H9 (cell line): ENCODE data around the gene PTTG1. TPM values are rescaled to one million over a fixed set of nuclear protein-coding genes. Genes with fewer than 3 reads are reported as not detected.

ENCODE experiments used
- DNase-seq: peaks from one replicate; pipeline ENCODE4 v3.0.0-alpha.2; 2017
- H2AFZ ChIP-seq: one replicate; pipeline ENCODE4 v1.6.1; 2013; ENCODE audit warnings: mild to moderate bottlenecking, low read length, control low read depth, moderate library complexity
- H2AK5ac ChIP-seq: 2 replicates; pipeline ENCODE4 v1.6.1; 2013; ENCODE audit warnings: low read length, control low read depth, mixed read lengths; ENCODE audit not compliant: insufficient read length
- H2BK120ac ChIP-seq: one replicate; pipeline ENCODE4 v1.6.1; 2013; ENCODE audit warnings: low read depth, mild to moderate bottlenecking, low read length, control low read depth, inconsistent platforms; ENCODE audit not compliant: poor library complexity, severe bottlenecking
- H2BK12ac ChIP-seq: 2 replicates; pipeline ENCODE4 v1.6.1; 2013; ENCODE audit warnings: low read length, control low read depth, mixed read lengths, low read depth; ENCODE audit not compliant: insufficient read length
- H2BK15ac ChIP-seq: 2 replicates; pipeline ENCODE4 v1.6.1; 2013; ENCODE audit warnings: low read depth, low read length, control low read depth
- H2BK20ac ChIP-seq: one replicate; pipeline ENCODE4 v1.6.1; 2013; ENCODE audit warnings: low read depth, mild to moderate bottlenecking, low read length, control low read depth, inconsistent platforms; ENCODE audit not compliant: poor library complexity, severe bottlenecking
- H2BK5ac ChIP-seq: 2 replicates; pipeline ENCODE4 v1.6.1; 2013; ENCODE audit warnings: low read length, control low read depth, mixed read lengths; ENCODE audit not compliant: insufficient read length
- H3K14ac ChIP-seq: 2 replicates; pipeline ENCODE4 v1.6.1; 2013; ENCODE audit warnings: low read length, control low read depth; ENCODE audit not compliant: insufficient read depth
- H3K18ac ChIP-seq: 2 replicates; pipeline ENCODE4 v1.6.1; 2013; ENCODE audit warnings: low read depth, mild to moderate bottlenecking, mixed read lengths, low read length, control low read depth; ENCODE audit not compliant: insufficient read length
- H3K23ac ChIP-seq: 2 replicates; pipeline ENCODE4 v1.6.1; 2013; ENCODE audit warnings: low read length, control low read depth, mixed read lengths, low read depth; ENCODE audit not compliant: insufficient read length
- H3K23me2 ChIP-seq: 2 replicates; pipeline ENCODE4 v1.6.1; 2013; ENCODE audit warnings: low read depth, mild to moderate bottlenecking, mixed read lengths, low read length, control low read depth; ENCODE audit not compliant: insufficient read length, poor library complexity, severe bottlenecking
- H3K27ac ChIP-seq: 2 replicates; pipeline ENCODE4 v1.5.1; 2013; ENCODE audit warnings: low read length, control low read depth, mixed read lengths, low read depth; ENCODE audit not compliant: insufficient read length
- H3K27me3 ChIP-seq: 2 replicates; pipeline ENCODE4 v1.6.1; 2013; ENCODE audit warnings: low read length, control low read depth, inconsistent platforms; ENCODE audit not compliant: insufficient read depth
- H3K4ac ChIP-seq: 2 replicates; pipeline ENCODE4 v1.6.1; 2013; ENCODE audit warnings: low read depth, mild to moderate bottlenecking, control low read depth, inconsistent platforms, low read length, moderate library complexity
- H3K4me1 ChIP-seq: 2 replicates; pipeline ENCODE4 v1.6.1; 2013; ENCODE audit warnings: low read length, control low read depth, inconsistent platforms; ENCODE audit not compliant: insufficient read depth
- H3K4me2 ChIP-seq: 2 replicates; pipeline ENCODE4 v1.6.1; 2013; ENCODE audit warnings: low read length, control low read depth, mixed read lengths; ENCODE audit not compliant: insufficient read length, insufficient read depth
- H3K56ac ChIP-seq: 2 replicates; pipeline ENCODE4 v1.6.1; 2013; ENCODE audit warnings: low read depth, mild to moderate bottlenecking, mixed read lengths, low read length, control low read depth; ENCODE audit not compliant: insufficient read length
- H3K79me1 ChIP-seq: 2 replicates; pipeline ENCODE4 v1.6.1; 2013; ENCODE audit warnings: low read depth, mild to moderate bottlenecking, moderate library complexity, low read length, control low read depth, inconsistent platforms; ENCODE audit not compliant: insufficient read depth, poor library complexity, severe bottlenecking
- H3K79me2 ChIP-seq: 2 replicates; pipeline ENCODE4 v1.6.1; 2013; ENCODE audit warnings: low read length, control low read depth, inconsistent platforms; ENCODE audit not compliant: insufficient read depth
- H3K9ac ChIP-seq: 2 replicates; pipeline ENCODE4 v1.6.1; 2013; ENCODE audit warnings: low read length, control low read depth, mixed read lengths; ENCODE audit not compliant: insufficient read length; ENCODE audit errors: extremely low read depth
- H3K9me3 ChIP-seq: one replicate; pipeline ENCODE4 v1.6.1; 2013; ENCODE audit warnings: low read depth, low read length, inconsistent platforms; ENCODE audit not compliant: control insufficient read depth
- H3T11ph ChIP-seq: one replicate; pipeline ENCODE4 v1.6.1; 2013; ENCODE audit warnings: mild to moderate bottlenecking, low read length, control low read depth, inconsistent platforms
- H4K20me1 ChIP-seq: one replicate; pipeline ENCODE4 v1.6.1; 2013; ENCODE audit not compliant: control insufficient read depth, insufficient read length, insufficient read depth
- H4K5ac ChIP-seq: 2 replicates; pipeline ENCODE4 v1.6.1; 2013; ENCODE audit warnings: low read depth, mild to moderate bottlenecking, mixed read lengths, low read length, control low read depth; ENCODE audit not compliant: insufficient read length
- H4K8ac ChIP-seq: replicated peaks from 2 replicates; pipeline ENCODE4 v1.6.1; 2013; ENCODE audit warnings: low read length, control low read depth, mixed read lengths, low read depth; ENCODE audit not compliant: insufficient read length
- H4K91ac ChIP-seq: 2 replicates; pipeline ENCODE4 v1.6.1; 2013; ENCODE audit warnings: low read depth, mild to moderate bottlenecking, moderate library complexity, mixed read lengths, low read length, control low read depth; ENCODE audit not compliant: insufficient read length
- H3K27ac Mint-ChIP-seq, 3 experiments: 2 replicates in 2 of 3; 3 replicates in 1 of 3; pipeline ENCODE4 v1.8.0; 2020 to 2021; ENCODE audit warnings: mixed read lengths in 3 of 3, mild to moderate bottlenecking in 1 of 3, moderate library complexity in 1 of 3
- H3K27me3 Mint-ChIP-seq: 2 replicates; pipeline ENCODE4 v1.8.0; 2021; ENCODE audit warnings: low read depth, mild to moderate bottlenecking, moderate library complexity, mixed read lengths
- H3K36me3 Mint-ChIP-seq, 3 experiments: 2 replicates in 2 of 3; 3 replicates in 1 of 3; pipeline ENCODE4 v1.8.0; 2020 to 2021; ENCODE audit warnings: low read depth in 3 of 3, mixed read lengths in 3 of 3; ENCODE audit not compliant: insufficient read depth in 1 of 3
- H3K4me1 Mint-ChIP-seq, 2 experiments: 2 replicates each; pipeline ENCODE4 v1.8.0; 2020; ENCODE audit warnings: mixed read lengths in 2 of 2
- H3K4me3 Mint-ChIP-seq, 2 experiments: 2 replicates in 1 of 2; 3 replicates in 1 of 2; pipeline ENCODE4 v1.8.0; 2020 to 2021; ENCODE audit warnings: mild to moderate bottlenecking in 2 of 2, mixed read lengths in 2 of 2, moderate library complexity in 1 of 2
- H3K9me3 Mint-ChIP-seq, 2 experiments: 2 replicates in 1 of 2; 3 replicates in 1 of 2; pipeline ENCODE4 v1.8.0; 2020; ENCODE audit warnings: mild to moderate bottlenecking in 2 of 2, mixed read lengths in 2 of 2, moderate library complexity in 1 of 2
- CTCF ChIP-seq: fragments of 200-600 bp; sonication (generic); conservative IDR thresholded peaks from 3 replicates; pipeline ENCODE4 v1.8.0; 2021; ENCODE audit warnings: antibody characterized with exemption, mild to moderate bottlenecking
- WGBS: extraction: QIAGEN DNeasy Blood & Tissue Kit; methylation state at CpG from one replicate; pipeline ENCODE4 v1.1.7; 2013; ENCODE audit warnings: missing lambda C conversion rate, low lambda C conversion rate, mixed read lengths; ENCODE audit not compliant: insufficient read length; ENCODE audit errors: extremely low coverage; 5-methylcytosine and 5-hydroxymethylcytosine counted together
- total RNA-seq: library from RNA; stranded (reverse); gene quantifications from 2 replicates; pipeline ENCODE4 v1.2.1, GENCODE V29; 2021

PTTG1 gene
- total RNA-seq, 1 experiment from 2014 or later, result 279 TPM

DNA sequence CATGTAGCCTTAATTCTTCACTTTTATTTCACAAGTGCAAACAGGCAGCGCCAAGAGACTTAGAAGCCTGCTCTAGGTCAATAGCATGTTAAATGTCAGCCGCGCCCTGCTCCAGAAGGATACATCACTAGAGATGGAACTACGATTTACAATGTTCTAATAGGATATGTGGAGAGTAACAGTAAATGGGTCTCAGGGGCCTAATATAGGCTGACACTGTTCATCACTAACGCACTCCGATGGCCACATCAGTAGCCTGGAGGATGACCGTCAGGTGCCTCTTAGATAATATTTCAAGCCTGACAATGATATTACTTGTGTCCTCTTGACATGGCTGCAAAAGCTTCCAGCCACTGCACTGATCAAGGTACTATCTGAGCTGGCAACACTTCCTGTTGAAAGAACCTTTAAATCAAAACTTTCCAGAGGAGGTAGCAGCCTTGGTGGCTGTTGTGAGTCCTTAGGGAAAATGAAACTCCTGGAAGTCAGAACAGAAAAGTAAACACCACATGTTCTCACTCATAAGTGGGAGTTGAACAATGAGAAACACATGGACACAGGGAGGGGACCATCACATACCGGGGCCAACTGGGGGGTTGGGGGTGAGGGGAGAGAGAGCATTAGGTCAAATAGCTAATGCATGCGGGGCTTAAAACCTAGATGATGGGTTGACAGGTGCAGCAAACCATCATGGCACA is 35.0 kb downstream of the PTTG1 start:
- Histone ChIP-seq H2BK5ac (no peak overlapping the region), H3K23me2 (no peaks in the 10 kb centered on the region), H3K23ac (no peak overlapping the region), H3K9me3 (no peaks in the 10 kb centered on the region), H3K79me2 (no peaks in the 10 kb centered on the region), H3K4me2 (no peak overlapping the region), H3K56ac (no peak overlapping the region), H3K79me1 (no peaks in the 10 kb centered on the region), H4K20me1 (no peaks in the 10 kb centered on the region), H3K27me3 (no peaks in the 10 kb centered on the region), H3K14ac (no peak overlapping the region), H2AK5ac (no peak overlapping the region), H3K18ac (no peak overlapping the region), H2AFZ (no peak overlapping the region), H4K91ac (no peak overlapping the region), H3K4ac (no peak overlapping the region), H2BK15ac (no peak overlapping the region), H3K9ac (no peak overlapping the region), H4K5ac (no peak overlapping the region), H4K8ac (no peak overlapping the region), H3T11ph (no peak overlapping the region), H3K4me1 (no peaks in the 10 kb centered on the region), H2BK20ac (no peak overlapping the region), H2BK12ac (no peak overlapping the region), H2BK120ac (no peak overlapping the region), H3K27ac (no peak overlapping the region)
- no peak for TF ChIP-seq CTCF
- no peak overlapping the region; a peak in 1 of 5 replicates for H3K4me3 Mint-ChIP-seq
- no CpG with 5 or more reads among the region's 9 CpGs for WGBS
- peaks cover 4 to 9% of the 10 kb centered on the region in 2 experiments; a peak in 3 of 5 replicates for H3K9me3 Mint-ChIP-seq
- DNase-seq, result no peak
- H3K36me3 Mint-ChIP-seq, result peaks cover 0 to 4% (median 2%) of the 10 kb centered on the region in 3 experiments; a peak in 2 of 7 replicates
- no peaks in the 10 kb centered on the region for H3K27me3 Mint-ChIP-seq
- no peak overlapping the region for H3K27ac Mint-ChIP-seq
- H3K4me1 Mint-ChIP-seq, result peaks cover 0 to 4% of the 10 kb centered on the region in 2 experiments; a peak in 1 of 4 replicates
